OCI-LY1 (cell line): ENCODE measurements around the gene GLUD1.

Source experiments
- H2AFZ ChIP-seq: fragments of 200-600 bp; sonication (generic), shearing (Covaris generic); 2 replicates; pipeline ENCODE4 v1.6.0; 2014; ENCODE audit warnings: antibody characterized with exemption, mild to moderate bottlenecking, low read length
- H3F3A ChIP-seq: fragments of 200-600 bp; sonication (generic), shearing (Covaris generic); 2 replicates; pipeline ENCODE4 v1.6.0; 2014; ENCODE audit warnings: mild to moderate bottlenecking, antibody characterized with exemption, low read length, moderate library complexity; ENCODE audit not compliant: insufficient read depth
- H3K27ac ChIP-seq: fragments of 200-600 bp; sonication (generic); 2 replicates; pipeline ENCODE4 v1.5.1; 2014; ENCODE audit warnings: low read length, mixed run types, mild to moderate bottlenecking, low read depth; ENCODE audit not compliant: poor library complexity, severe bottlenecking
- H3K27me3 ChIP-seq: fragments of 200-600 bp; sonication (generic); 2 replicates; pipeline ENCODE4 v1.6.0; 2014; ENCODE audit warnings: antibody characterized with exemption, mild to moderate bottlenecking, low read length, moderate library complexity; ENCODE audit not compliant: insufficient read depth
- H3K36me3 ChIP-seq: fragments of 200-600 bp; sonication (generic); 2 replicates; pipeline ENCODE4 v1.6.1; 2014; ENCODE audit warnings: mild to moderate bottlenecking, antibody characterized with exemption, low read length, moderate library complexity, mixed read lengths; ENCODE audit not compliant: insufficient read depth
- H3K4me1 ChIP-seq: fragments of 200-600 bp; sonication (generic); 2 replicates; pipeline ENCODE4 v1.5.1; 2014; ENCODE audit warnings: mild to moderate bottlenecking, low read length, moderate library complexity; ENCODE audit not compliant: insufficient read depth, severe bottlenecking
- H3K4me2 ChIP-seq: fragments of 200-600 bp; sonication (generic), shearing (Covaris generic); 2 replicates; pipeline ENCODE4 v1.6.1; 2014; ENCODE audit warnings: low read length
- H3K4me3 ChIP-seq: fragments of 200-600 bp; sonication (generic); 2 replicates; pipeline ENCODE4 v1.5.1; 2014; ENCODE audit warnings: low read length, low read depth, mild to moderate bottlenecking, mixed read lengths; ENCODE audit not compliant: poor library complexity, severe bottlenecking
- H3K79me2 ChIP-seq: fragments of 200-600 bp; shearing (Covaris generic); 2 replicates; pipeline ENCODE4 v1.6.1; 2016; ENCODE audit warnings: mixed run types, low read length, mixed read lengths; ENCODE audit not compliant: insufficient read depth
- H3K9ac ChIP-seq: fragments of 200-600 bp; sonication (generic), shearing (Covaris generic); 2 replicates; pipeline ENCODE4 v1.6.1; 2014; ENCODE audit warnings: mild to moderate bottlenecking, low read length, mixed read lengths
- H3K9me2 ChIP-seq: fragments of 200-600 bp; sonication (generic), shearing (Covaris generic); 2 replicates; pipeline ENCODE4 v1.6.1; 2014; ENCODE audit warnings: low read depth, mild to moderate bottlenecking, low read length, mixed read lengths
- H3K9me3 ChIP-seq: fragments of 200-600 bp; shearing (Covaris generic); 2 replicates; pipeline ENCODE4 v1.6.1; 2014; ENCODE audit warnings: low read length, mixed read lengths
- H4K20me1 ChIP-seq: fragments of 200-600 bp; sonication (generic), shearing (Covaris generic); 2 replicates; pipeline ENCODE4 v1.6.0; 2016; ENCODE audit warnings: mild to moderate bottlenecking, low read length; ENCODE audit not compliant: insufficient read depth
- EZH2 ChIP-seq: fragments of 200-600 bp; sonication (generic), shearing (Covaris generic); IDR thresholded peaks from 2 replicates; pipeline ENCODE4 v1.8.0; 2017; ENCODE audit warnings: borderline replicate concordance, mixed run types, mild to moderate bottlenecking, antibody characterized with exemption, low read length, moderate library complexity, mixed read lengths
- TF ChIP-seq, protein P1 (sequence below): fragments of 200-600 bp; sonication (generic), shearing (Covaris generic); IDR thresholded peaks from 2 replicates; pipeline ENCODE4 v1.5.1; 2017; ENCODE audit warnings: mild to moderate bottlenecking, antibody characterized with exemption, low read length, moderate library complexity, mixed read lengths

GLUD1 gene

DNA sequence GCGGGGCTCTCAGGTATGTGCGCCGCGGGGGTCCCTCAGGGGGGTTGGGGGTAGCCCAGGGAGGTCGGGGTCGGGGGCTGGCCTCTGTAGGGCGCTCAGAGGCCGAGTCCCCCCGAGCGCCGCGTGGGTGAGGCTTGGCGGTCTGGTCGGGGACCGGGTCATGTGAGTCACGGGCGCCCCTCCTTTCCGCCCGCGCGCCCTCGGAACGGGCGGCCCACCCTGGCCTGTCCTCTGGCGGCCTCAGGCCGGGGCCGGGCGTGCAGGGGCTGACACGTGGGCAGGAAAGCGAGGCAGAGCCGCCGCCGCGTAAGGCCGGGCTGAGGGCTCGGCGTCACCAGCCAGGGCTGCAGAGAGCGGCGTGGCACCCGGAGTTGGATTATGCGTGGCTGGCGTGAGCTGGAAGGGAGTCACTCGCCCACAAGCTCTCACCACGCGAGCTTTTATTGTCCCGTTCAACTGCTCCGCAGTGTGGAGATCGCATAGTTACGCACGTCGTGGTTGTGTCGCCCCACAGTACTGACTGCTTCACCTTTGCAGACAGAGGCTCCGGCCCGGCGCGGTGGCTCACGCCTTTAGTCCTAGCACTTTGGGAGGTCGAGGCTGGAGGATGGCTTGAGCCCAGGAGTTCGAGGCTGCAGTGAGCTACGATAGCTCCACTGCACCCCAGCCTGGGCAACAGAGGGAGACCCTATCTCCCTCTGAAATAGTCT is 748 bp upstream of the GLUD1 start:
- peak overlapping the region; percentile 91 for H3K9ac ChIP-seq
- H3K4me1 ChIP-seq = peaks cover 37% of the 10 kb centered on the region
- no peak for TF ChIP-seq EZH2
- TF ChIP-seq, protein P1, sequence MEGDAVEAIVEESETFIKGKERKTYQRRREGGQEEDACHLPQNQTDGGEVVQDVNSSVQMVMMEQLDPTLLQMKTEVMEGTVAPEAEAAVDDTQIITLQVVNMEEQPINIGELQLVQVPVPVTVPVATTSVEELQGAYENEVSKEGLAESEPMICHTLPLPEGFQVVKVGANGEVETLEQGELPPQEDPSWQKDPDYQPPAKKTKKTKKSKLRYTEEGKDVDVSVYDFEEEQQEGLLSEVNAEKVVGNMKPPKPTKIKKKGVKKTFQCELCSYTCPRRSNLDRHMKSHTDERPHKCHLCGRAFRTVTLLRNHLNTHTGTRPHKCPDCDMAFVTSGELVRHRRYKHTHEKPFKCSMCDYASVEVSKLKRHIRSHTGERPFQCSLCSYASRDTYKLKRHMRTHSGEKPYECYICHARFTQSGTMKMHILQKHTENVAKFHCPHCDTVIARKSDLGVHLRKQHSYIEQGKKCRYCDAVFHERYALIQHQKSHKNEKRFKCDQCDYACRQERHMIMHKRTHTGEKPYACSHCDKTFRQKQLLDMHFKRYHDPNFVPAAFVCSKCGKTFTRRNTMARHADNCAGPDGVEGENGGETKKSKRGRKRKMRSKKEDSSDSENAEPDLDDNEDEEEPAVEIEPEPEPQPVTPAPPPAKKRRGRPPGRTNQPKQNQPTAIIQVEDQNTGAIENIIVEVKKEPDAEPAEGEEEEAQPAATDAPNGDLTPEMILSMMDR = no peak
- peak overlapping the region; percentile 97 for H3K4me3 ChIP-seq
- no peaks in the 10 kb centered on the region for H3K27me3 ChIP-seq
- H3K9me2 ChIP-seq = no peaks in the 10 kb centered on the region
- no peaks in the 10 kb centered on the region for H3F3A ChIP-seq
- H3K36me3 ChIP-seq = peaks cover 30% of the 10 kb centered on the region
- peaks cover 30% of the 10 kb centered on the region for H3K79me2 ChIP-seq
- H3K9me3 ChIP-seq = 0 out of 2 replicates have a peak, but pooled peaks cover 2% of the 10 kb centered on the region
- H2AFZ ChIP-seq = 0 out of 2 replicates have a peak overlapping the region, but pooled peaks have one; percentile 66
- H4K20me1 ChIP-seq = no peaks in the 10 kb centered on the region
- H3K4me2 ChIP-seq = peak overlapping the region; percentile 86
- peak overlapping the region; percentile 63 for H3K27ac ChIP-seq

DNA sequence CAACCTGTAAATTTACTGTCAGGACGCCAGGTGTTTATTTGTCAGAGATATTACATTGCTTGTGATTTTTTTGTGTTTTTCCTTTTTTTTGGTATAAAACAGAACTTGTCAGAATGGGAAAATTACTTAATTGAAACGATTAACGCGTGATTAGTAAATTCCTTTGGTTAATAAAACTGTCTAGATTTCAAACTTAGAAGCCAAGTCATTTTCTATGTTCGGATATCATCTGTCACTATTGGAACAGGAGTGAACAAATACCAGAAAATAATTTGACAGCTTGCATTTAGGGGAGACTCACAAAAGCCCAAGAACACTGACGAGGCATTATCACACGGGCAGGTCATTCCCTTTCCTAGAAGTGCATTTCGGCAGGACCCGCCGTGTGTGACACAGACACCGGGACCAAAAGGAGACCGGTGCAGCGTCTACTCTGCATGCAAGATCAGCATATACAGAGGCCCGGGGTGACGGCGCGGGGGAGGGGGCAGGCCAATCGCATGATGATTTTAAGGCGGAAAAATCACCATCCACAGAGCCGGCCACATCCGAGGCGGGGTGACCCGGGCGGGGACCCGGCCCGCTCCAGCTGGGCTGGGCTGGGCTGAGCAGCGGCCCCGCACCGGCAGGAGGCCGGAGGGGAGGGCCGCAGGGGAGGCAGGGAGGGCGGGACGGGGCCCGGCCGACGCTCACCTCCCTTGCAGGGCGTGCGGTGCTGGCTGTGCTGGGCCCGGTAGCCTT is 841 bp downstream of the GLUD1 start:
- H3K9me3 ChIP-seq = no peaks in the 10 kb centered on the region
- no peaks in the 10 kb centered on the region for H3K27me3 ChIP-seq
- H4K20me1 ChIP-seq = no peaks in the 10 kb centered on the region
- peaks cover 37% of the 10 kb centered on the region for H3K4me1 ChIP-seq
- H3F3A ChIP-seq = no peaks in the 10 kb centered on the region
- TF ChIP-seq, protein P1 = no peak
- TF ChIP-seq EZH2 = no peak
- peak overlapping the region; percentile 78 for H3K9ac ChIP-seq
- no peak overlapping the region for H2AFZ ChIP-seq
- peak overlapping the region; percentile 69 for H3K4me3 ChIP-seq
- H3K9me2 ChIP-seq = no peaks in the 10 kb centered on the region
- peak overlapping the region; percentile 46 for H3K27ac ChIP-seq
- H3K79me2 ChIP-seq = peaks cover 45% of the 10 kb centered on the region
- peak overlapping the region; percentile 76 for H3K4me2 ChIP-seq
- peaks cover 26% of the 10 kb centered on the region for H3K36me3 ChIP-seq

- no peaks in the 10 kb centered on the region for H3K9me3 ChIP-seq
Measured at GRCh38 chr10:87092861-87093631, 1.6 kb downstream of the GLUD1 start.

More at GRCh38 chr10:87092861-87093631, 1.6 kb downstream of the GLUD1 start:
- no peak for TF ChIP-seq EZH2
- TF ChIP-seq, protein P1 = no peak
- Histone ChIP-seq H3K36me3 (peaks cover 23% of the 10 kb centered on the region), H3K27ac (peak overlapping the region; percentile 46), H3K27me3 (no peaks in the 10 kb centered on the region), H3K9me2 (no peaks in the 10 kb centered on the region), H3K9ac (peak overlapping the region; percentile 78), H3K4me3 (peak overlapping the region; percentile 69), H2AFZ (no peak overlapping the region), H3K4me2 (peak overlapping the region; percentile 76), H3K79me2 (peaks cover 52% of the 10 kb centered on the region), H3K4me1 (peaks cover 37% of the 10 kb centered on the region), H3F3A (no peaks in the 10 kb centered on the region), H4K20me1 (no peaks in the 10 kb centered on the region)
